Thyroid gland (tissue), 4 donors: ENCODE results near the gene TOM1L2. TPM values are rescaled to one million over a fixed set of nuclear protein-coding genes. Genes with fewer than 3 reads are reported as not detected.
A peak's percentile ranks its signal among the peaks of the same experiment; 100 is the strongest.

Source experiments
- DNase-seq, 2 donors: peaks; one replicate each; pipeline ENCODE4 v3.0.0-alpha.2; 2019
- H3K27ac ChIP-seq, 3 donors: fragments of 200-600 bp; sonication (generic); 1 replicate in 2 of 3; 2 replicates in 1 of 3; pipeline ENCODE4 v1.5.1; 2016 to 2019; ENCODE audit warnings: mild to moderate bottlenecking in 1 of 3, moderate library complexity in 1 of 3
- H3K27me3 ChIP-seq: fragments of 200-600 bp; sonication (generic); one replicate; pipeline ENCODE4 v1.5.1; 2019
- H3K36me3 ChIP-seq, 2 donors: fragments of 200-600 bp; sonication (generic); one replicate each; pipeline ENCODE4 v1.5.1; 2016 to 2019
- H3K4me1 ChIP-seq, 2 donors: fragments of 200-600 bp; sonication (generic); one replicate each; pipeline ENCODE4 v1.5.1; 2017 to 2019
- H3K4me3 ChIP-seq, 3 donors: fragments of 200-600 bp; sonication (generic); replicated peaks in 1 of 3; 1 replicate in 2 of 3; 2 replicates in 1 of 3; pipeline ENCODE4 v1.5.1; 2016; ENCODE audit warnings: mild to moderate bottlenecking in 1 of 3
- H3K9me3 ChIP-seq: fragments of 200-600 bp; sonication (generic); one replicate; pipeline ENCODE4 v1.5.1; 2017
- POLR2A ChIP-seq, 2 donors: fragments of 450-650 bp; IDR thresholded peaks; one replicate each; pipeline ENCODE4 v1.6.1; 2017; ENCODE audit warnings: antibody characterized with exemption in 2 of 2, mild to moderate bottlenecking in 2 of 2, moderate library complexity in 1 of 2
- WGBS, 2 donors: methylation state at CpG; one replicate each; pipeline ENCODE4 v1.1.5; 2017; 5-methylcytosine and 5-hydroxymethylcytosine counted together
- intact Hi-C: fragments of 100-400 bp; cut with DNase I; formaldehyde crosslinking; loops from one replicate; pipeline ENCODE4 v1.15.1; 2023
- total RNA-seq, 4 donors: library from RNA; depleted of rRNA; stranded (reverse); fragments of >200 nt; gene quantifications; one replicate each; pipeline ENCODE4 v1.2.3, GENCODE V29; 2016
- TF ChIP-seq, protein P1 (sequence below), 6 experiments: fragments of 200-600 bp in 3 of 6; fragments of 450-650 bp in 3 of 6; sonication (generic) in 3 of 6; IDR thresholded peaks; one replicate each; pipeline ENCODE4 v1.5.1; 2016 to 2019; ENCODE audit warnings: antibody characterized with exemption in 6 of 6, mild to moderate bottlenecking in 2 of 6, inconsistent platforms in 1 of 6, moderate library complexity in 1 of 6

The TOM1L2 gene
- total RNA-seq, 4 donors from 2014 or later, result 138 to 881 (median 257) TPM

DNA sequence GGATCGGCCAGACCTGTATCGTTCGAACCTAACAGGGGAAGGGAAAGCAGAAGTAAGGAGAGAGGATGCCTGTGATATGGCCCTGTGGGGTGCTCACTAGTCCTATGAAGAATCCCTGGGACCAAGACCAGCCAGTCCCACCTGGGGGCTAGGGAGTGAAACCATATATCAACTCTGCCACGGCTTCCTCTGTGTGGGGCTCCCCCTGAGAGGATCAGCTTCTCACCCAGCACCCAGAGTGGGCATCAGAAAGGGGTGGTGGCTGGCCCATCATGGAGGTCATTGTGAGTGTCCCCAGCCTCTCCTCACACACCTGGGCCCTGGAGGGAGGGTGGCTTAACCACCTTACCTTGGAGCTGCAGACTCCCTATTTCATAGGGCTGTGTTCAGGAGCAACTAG, 105.3 kb downstream of the TOM1L2 start:
- 95 to 97% methylated on average over 3 to 4 of the region's 4 CpGs for WGBS, 2 donors
- peaks cover 4 to 42% of the 10 kb centered on the region in 2 donors for H3K36me3 ChIP-seq
- H3K27ac ChIP-seq, result no peak overlapping the region
- no peak for TF ChIP-seq POLR2A (IDR thresholded peaks at IDR 0.05)
- TF ChIP-seq, protein P1, sequence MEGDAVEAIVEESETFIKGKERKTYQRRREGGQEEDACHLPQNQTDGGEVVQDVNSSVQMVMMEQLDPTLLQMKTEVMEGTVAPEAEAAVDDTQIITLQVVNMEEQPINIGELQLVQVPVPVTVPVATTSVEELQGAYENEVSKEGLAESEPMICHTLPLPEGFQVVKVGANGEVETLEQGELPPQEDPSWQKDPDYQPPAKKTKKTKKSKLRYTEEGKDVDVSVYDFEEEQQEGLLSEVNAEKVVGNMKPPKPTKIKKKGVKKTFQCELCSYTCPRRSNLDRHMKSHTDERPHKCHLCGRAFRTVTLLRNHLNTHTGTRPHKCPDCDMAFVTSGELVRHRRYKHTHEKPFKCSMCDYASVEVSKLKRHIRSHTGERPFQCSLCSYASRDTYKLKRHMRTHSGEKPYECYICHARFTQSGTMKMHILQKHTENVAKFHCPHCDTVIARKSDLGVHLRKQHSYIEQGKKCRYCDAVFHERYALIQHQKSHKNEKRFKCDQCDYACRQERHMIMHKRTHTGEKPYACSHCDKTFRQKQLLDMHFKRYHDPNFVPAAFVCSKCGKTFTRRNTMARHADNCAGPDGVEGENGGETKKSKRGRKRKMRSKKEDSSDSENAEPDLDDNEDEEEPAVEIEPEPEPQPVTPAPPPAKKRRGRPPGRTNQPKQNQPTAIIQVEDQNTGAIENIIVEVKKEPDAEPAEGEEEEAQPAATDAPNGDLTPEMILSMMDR (IDR thresholded peaks at IDR 0.05), result no peak
- intact Hi-C loops, result loop anchor here (10.0 kb wide), 1 partner anchor 182 kb away; the partner anchor contains the start of gene RAI1
- no peak overlapping the region for H3K4me3 ChIP-seq
- no peaks in the 10 kb centered on the region for H3K9me3 ChIP-seq
- no peaks in the 10 kb centered on the region for H3K27me3 ChIP-seq
- no peak for DNase-seq
- peaks cover 11 to 14% of the 10 kb centered on the region in 2 donors for H3K4me1 ChIP-seq

DNA sequence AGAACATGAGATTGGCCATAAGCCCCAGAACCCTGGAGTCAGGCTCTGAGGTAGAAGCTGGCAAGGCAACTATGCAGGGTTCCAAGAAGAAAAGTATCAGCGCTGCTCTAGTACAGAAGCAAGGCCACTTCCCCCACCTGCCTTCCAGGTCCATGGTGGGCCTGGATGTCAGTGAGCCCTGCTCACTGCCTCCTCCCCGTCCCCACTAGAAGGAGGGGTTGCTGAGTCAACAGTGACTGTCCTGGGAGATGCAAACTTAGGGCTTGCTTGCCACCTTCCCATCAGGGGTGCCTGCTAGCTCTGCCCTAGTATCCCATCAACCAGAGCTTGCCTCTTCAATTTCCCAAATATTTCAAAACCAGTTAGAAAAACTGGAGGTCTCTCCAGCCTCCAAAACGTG, 105.8 kb downstream of the TOM1L2 start:
- intact Hi-C loops, result loop anchor here (10.0 kb wide), 1 partner anchor 182 kb away; the partner anchor contains the start of gene RAI1
- Histone ChIP-seq H3K4me3 (no peak overlapping the region), H3K27me3 (no peaks in the 10 kb centered on the region), H3K9me3 (no peaks in the 10 kb centered on the region), H3K4me1 (peaks cover 14% of the 10 kb centered on the region in 2 donors), H3K27ac (no peak overlapping the region), H3K36me3 (peaks cover 4 to 43% of the 10 kb centered on the region in 2 donors)
- WGBS, 2 donors, result 80 to 81% methylated on average over 3 of the region's 3 CpGs
- DNase-seq, result no peak
- TF ChIP-seq POLR2A (IDR thresholded peaks at IDR 0.05), result no peak
- TF ChIP-seq, protein P1 (IDR thresholded peaks at IDR 0.05), result no peak

DNA sequence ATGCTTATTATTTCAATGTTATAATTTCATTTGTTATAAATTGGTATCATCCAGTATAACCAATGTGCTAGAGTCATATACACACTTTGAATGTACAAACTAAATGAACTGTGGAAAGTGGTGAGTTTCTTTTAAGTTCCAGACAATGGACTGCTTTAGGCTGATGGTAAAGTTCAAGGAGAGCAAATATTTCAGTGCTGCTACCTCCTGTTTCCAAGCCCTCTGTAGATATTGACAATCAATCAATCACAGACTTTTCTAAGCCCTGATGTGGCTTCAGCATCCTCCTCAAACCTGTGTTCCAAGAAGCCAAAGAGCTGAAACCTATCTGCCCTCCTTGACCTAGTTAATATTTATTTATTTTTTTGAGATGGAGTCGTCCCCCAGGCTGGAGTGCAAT, 107.2 kb downstream of the TOM1L2 start:
- intact Hi-C loops, result loop anchor here (10.0 kb wide), 1 partner anchor 180 kb away; the partner anchor contains the start of gene RAI1
- TF ChIP-seq, protein P1 (IDR thresholded peaks at IDR 0.05), result no peak
- no peak for TF ChIP-seq POLR2A (IDR thresholded peaks at IDR 0.05)
- H3K27ac ChIP-seq, result no peak overlapping the region
- DNase-seq, result no peak
- peaks cover 4 to 43% of the 10 kb centered on the region in 2 donors for H3K36me3 ChIP-seq
- WGBS, 2 donors, result 83 to 95% methylated on average over 1 of the region's 1 CpG
- no peaks in the 10 kb centered on the region for H3K27me3 ChIP-seq
- no peaks in the 10 kb centered on the region for H3K9me3 ChIP-seq
- no peak overlapping the region for H3K4me3 ChIP-seq
- H3K4me1 ChIP-seq, result peaks cover 22 to 28% of the 10 kb centered on the region in 2 donors

DNA sequence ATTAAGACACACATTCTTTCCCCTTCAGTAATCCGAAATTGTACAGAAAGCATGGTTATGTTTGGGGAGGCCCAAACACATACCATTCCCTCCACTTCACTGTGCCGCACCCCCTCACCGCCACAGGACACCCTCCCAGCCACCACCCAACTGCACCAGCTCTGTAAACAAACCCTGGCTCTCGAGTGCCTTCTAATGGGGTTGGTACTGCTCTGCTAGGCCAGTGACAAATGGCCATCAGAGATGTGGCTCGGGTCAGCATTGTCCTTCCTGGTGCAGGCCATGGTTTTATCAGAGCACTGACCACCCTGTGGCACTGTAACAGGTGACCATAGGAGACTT, 111.5 kb downstream of the TOM1L2 start:
- 31 to 45% methylated on average over 3 to 5 of the region's 5 CpGs for WGBS, 2 donors
- Histone ChIP-seq H3K4me3 (no peak overlapping the region), H3K27me3 (no peaks in the 10 kb centered on the region), H3K36me3 (peaks cover 0 to 9% of the 10 kb centered on the region in 2 donors), H3K27ac (peak overlapping the region in 2 of 3 donors; percentile 49 to 56), H3K9me3 (no peaks in the 10 kb centered on the region), H3K4me1 (peaks cover 26 to 38% of the 10 kb centered on the region in 2 donors)
- no peak for TF ChIP-seq POLR2A (IDR thresholded peaks at IDR 0.05)
- TF ChIP-seq, protein P1 (IDR thresholded peaks at IDR 0.05), result no peak
- peak in 1 of 2 donors; percentile 48 for DNase-seq
- intact Hi-C loops, result loop anchor here (2.0 to 10.0 kb wide), 2 partner anchors 48 to 176 kb away; partner anchors contain the start of gene RAI1

DNA sequence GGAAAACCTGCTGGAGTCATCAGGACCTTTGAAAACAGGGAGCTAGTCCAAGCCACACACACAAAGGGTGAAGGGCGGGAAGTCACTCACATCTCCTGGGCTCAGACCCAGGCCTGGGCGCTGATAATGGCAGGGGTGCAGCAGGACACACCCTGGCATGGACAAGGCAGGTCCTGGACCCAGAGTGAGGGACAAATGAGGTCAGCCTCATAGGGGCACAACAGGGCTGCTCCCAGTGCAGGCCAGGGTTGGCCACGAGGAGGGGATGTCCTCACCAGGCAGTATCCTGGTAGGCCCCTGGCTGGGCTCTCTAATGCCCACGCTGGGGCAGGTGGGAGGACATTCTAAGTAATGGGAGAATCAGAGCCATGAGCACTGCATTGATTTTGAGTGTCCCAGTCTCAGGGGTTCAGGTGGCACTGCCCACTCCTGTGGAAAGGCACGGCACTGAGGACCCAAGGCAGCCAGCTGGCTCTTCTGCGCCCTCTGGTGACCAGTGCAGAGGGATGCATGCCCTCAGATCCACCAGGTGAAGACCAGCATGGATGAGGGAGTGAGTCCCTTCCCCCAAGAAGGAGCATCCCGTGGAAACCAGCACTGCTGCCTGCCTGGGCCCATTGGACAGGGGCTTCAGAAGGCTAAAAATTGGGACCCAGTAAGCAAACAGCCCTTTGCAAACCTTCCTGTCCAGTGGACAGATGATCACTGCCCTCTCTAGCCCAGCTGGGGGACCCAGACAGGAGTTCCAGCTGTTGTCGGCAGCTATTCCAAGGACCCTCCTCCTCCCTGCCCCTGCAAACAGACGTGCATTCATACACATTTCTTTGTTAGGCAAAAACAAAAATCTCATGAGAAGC, 112.1 kb downstream of the TOM1L2 start:
- H3K36me3 ChIP-seq, result peaks cover 0 to 9% of the 10 kb centered on the region in 2 donors
- 17 to 53% methylated on average over 5 of the region's 9 CpGs for WGBS, 2 donors
- H3K4me3 ChIP-seq, result no peak overlapping the region
- H3K4me1 ChIP-seq, result peaks cover 32 to 44% of the 10 kb centered on the region in 2 donors
- H3K27ac ChIP-seq, result peak overlapping the region in 2 of 3 donors; percentile 46 to 49
- TF ChIP-seq, protein P1 (IDR thresholded peaks at IDR 0.05), result peak; percentile 92 to 99 (median 96)
- no peak for TF ChIP-seq POLR2A (IDR thresholded peaks at IDR 0.05)
- H3K27me3 ChIP-seq, result no peaks in the 10 kb centered on the region
- peak; percentile 76 to 84 for DNase-seq
- intact Hi-C loops, result loop anchor here (2.0 to 10.0 kb wide), 3 partner anchors 47 to 175 kb away; partner anchors contain the start of genes ATPAF2, GID4 and RAI1
- H3K9me3 ChIP-seq, result no peaks in the 10 kb centered on the region
